GM12801 (cell line): Measurements from ENCODE around the gene SLC22A15.

Experiments
- CTCF ChIP-seq: IDR thresholded peaks from one replicate; pipeline ENCODE4 v1.5.1; 2011; ENCODE audit warnings: control low read depth; ENCODE audit not compliant: insufficient read length; ENCODE audit errors: extremely low read depth

The SLC22A15 gene

GRCh38 chr1:115976062-115976920 lies at the start of gene SLC22A15:
TSS of gene SLC22A15 (plus strand) at chr1:115976513. CDS start at chr1:115976628, 115 bp downstream.
- TF ChIP-seq CTCF = no peak

- TF ChIP-seq CTCF = no peak
Measured at GRCh38 chr1:115927971-115928370, 48.3 kb upstream of the SLC22A15 start.

GRCh38 chr1:115929881-115930280 lies 46.4 kb upstream of the SLC22A15 start:
- TF ChIP-seq CTCF = no peak

- no peak for TF ChIP-seq CTCF
Measured at GRCh38 chr1:115933625-115934024, 42.7 kb upstream of the SLC22A15 start.

GRCh38 chr1:115939455-115939854 lies 36.9 kb upstream of the SLC22A15 start:
- no peak for TF ChIP-seq CTCF

- no peak for TF ChIP-seq CTCF
Measured at GRCh38 chr1:115946116-115946515, 30.2 kb upstream of the SLC22A15 start.

- no peak for TF ChIP-seq CTCF
Measured at GRCh38 chr1:115949156-115949555, 27.2 kb upstream of the SLC22A15 start.
